ENCODE measurements around the gene NCK1.
"Not testable (repeated sequence)": the region's sequence is repeated elsewhere in the genome, so short reads cannot be mapped to it uniquely, and the experiment has no call there.

The NCK1 gene

GRCh38 chr3:136862617-136863322 is 762 bp downstream of the NCK1 start:
- DNase-seq = peak; percentile 13

GRCh38 chr3:136869282-136869681 is 7.3 kb downstream of the NCK1 start:
- no peak for DNase-seq

- not testable (repeated sequence) for DNase-seq
Measured at GRCh38 chr3:136872258-136872657, 10.2 kb downstream of the NCK1 start.

- not testable (repeated sequence) for DNase-seq
Measured at GRCh38 chr3:136879510-136879909, 17.5 kb downstream of the NCK1 start.

GRCh38 chr3:136882571-136882970 is 20.6 kb downstream of the NCK1 start:
- no peak for DNase-seq

GRCh38 chr3:136883967-136884720 is 22.1 kb downstream of the NCK1 start:
- no peak for DNase-seq

DNA sequence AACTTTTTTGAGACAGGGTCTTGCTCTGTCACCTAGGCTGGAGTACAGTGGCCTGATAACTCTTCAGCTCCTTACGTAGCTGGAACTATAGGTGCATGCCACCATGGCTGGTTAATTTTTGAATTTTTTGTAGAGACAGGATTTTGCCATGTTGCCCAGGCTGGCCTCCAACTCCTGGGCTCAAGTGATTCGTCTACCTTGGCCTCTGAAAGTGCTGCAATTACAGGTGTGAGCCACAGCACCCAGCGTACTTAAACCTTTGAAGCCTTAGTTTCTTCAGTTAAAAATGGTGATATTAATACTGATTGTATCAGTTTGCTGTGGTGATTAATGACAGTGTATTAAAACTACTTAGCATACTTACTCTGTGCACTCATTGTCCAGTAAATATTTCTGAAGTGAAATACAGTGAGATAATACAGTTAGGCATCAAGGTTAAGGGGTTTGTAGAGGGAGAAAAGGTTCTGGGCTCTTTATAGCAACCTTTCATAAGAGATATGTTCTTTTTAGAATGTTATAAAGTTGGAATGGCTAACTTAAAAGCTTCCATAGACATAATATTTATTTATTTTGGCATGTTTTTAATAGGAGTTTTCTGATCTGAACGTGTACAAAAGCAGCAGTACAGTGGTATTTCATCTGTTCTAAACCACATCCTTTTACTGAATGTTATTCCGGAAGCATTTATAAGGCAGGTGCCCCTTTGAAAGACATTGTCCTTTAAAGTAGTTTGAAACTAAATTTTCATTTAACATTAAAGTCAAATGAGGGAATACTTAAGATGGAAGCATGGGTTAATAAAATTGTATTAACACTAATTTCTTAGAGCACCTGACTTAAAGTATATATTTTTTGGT is 23.6 kb downstream of the NCK1 start:
- DNase-seq = no peak

GRCh38 chr3:136889947-136890346 is 27.9 kb downstream of the NCK1 start:
- no peak for DNase-seq

DNA sequence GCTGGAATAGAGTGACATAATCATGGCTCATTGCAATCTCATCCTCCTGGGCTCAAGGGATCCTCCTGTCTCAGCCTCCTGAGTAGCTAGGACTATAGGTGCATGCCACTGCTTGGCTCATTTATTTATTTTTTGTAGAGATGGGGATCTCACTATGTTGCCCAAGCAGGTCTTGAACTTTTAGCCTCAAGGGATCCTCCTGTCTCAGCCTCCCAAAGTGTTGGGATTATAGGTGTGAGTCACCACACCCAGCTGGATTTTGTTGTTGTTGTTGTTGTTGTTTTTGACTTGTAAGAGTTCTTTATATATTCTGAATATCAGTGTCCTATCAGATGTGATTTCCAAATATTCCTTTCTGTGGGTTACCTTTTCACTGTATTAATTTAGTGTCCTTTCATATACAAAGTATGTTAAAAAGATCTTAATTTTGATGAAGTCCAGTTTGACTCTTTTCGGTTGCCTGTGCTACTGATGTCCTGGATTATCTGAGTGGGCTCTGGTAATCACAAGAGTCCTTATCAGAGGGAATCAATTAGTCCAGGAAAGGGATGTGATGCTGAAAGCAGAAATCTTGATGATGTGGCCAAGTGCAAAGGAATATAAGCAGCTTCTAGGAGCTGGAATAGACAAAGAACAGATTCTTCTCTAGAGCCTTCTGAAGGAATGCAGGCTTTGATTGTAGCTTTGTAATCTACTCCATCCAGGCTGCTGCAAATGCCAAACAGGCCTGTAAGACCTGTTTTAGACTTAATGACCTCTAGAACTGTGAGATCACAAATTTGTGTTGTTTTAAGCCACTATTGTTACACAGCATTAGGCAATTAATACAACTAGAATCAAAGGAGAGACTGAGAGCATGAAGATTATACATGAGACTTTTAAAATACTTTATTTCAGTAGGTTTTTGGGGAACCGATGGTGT is 30.2 kb downstream of the NCK1 start:
- no peak for DNase-seq

DNA sequence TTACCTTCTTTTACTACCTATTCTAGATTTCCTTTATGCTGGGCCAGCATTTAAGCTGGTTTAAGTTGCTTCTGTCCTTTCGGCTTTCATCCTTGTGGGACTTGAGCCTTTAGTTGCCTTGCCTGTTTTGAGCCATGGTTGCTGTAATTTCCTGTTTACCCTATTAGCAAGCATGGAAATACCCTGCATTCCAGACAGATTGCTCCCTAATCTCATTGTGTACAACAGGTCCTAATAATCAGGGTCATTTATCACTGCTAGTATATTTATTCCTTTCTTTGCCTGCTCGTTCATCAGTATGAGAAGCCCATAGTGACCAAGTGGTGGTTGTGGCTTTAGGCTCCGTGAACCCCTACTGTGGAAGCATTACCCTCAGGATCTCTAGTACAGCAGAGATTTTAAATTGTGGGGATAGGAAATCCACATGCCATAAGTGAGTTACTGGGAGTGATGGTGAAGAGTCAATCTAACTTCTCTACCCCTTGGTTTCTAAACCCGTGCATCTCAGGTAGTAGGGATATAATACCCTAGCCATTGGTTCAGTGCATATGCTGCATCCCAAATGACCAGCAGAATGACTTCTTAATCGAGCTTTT is 31.9 kb downstream of the NCK1 start:
- no peak for DNase-seq

GRCh38 chr3:136897171-136897570 is 35.2 kb downstream of the NCK1 start:
- not testable (repeated sequence) for DNase-seq

- no peak for DNase-seq
Measured at GRCh38 chr3:136898549-136898948, 36.5 kb downstream of the NCK1 start.

GRCh38 chr3:136898954-136899353 is 36.9 kb downstream of the NCK1 start:
- DNase-seq = no peak

- DNase-seq = no peak
Measured at GRCh38 chr3:136899622-136900158, 37.7 kb downstream of the NCK1 start.

DNA sequence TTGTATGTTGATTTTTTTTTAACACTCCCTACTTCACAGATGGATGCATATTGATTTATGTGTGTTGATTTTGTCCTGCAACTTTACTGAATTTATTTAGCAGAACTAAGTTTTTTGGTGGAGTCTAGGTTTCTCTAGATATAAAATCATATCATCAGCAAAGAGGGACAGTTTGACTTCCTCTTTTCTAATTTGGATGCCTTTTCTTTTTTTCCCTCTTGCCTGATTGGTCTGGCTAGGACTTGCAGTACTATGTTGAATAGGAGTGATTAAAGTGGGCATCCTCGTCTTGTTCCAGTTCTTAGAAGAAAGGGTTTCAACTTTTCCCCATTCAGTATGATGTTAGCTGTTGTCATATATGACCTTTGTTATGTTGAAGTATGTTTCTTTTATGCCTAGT is 38.7 kb downstream of the NCK1 start:
- not testable (repeated sequence) for DNase-seq

GRCh38 chr3:136901391-136901790 is 39.4 kb downstream of the NCK1 start:
- DNase-seq = no peak

DNA sequence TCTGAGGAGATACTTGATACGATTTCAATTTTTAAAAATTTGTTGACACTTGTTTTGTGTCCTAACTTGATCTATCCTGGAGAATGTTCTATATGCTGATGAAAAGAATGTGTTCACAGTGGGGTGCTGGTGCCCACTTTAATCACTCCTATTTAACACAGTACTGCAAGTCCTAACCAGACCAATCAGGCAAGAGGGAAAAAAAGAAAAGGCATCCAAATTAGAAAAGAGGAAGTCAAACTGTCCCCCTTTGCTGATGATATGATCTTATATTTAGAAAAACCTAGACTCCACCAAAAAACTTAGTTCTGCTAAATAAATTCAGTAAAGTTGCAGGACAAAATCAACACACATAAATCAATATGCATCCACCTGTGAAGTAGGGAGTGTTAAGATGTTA is 40.5 kb downstream of the NCK1 start:
- not testable (repeated sequence) for DNase-seq

- no peak for DNase-seq
Measured at GRCh38 chr3:136903899-136904298, 41.9 kb downstream of the NCK1 start.

GRCh38 chr3:136904746-136905145 is 42.7 kb downstream of the NCK1 start:
- DNase-seq = no peak

DNA sequence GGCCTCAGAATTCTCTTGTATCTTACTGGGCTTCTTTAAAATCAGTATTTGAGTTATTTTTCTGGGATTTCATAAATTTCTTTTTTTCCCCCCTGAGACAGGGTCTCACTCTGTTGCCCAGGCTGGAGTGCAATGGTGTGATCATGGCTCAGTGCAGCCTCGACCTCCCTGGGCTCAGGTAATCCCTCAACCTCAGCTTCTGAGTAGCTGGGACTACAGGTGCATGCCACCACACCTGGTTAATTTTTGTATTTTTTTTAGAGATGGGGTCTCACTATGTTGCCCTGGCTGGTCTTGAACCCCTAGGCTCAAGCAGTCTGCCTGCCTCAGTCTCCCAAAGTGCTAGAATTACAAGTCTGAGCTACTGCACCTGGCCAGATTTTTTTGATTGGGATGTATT is 43.5 kb downstream of the NCK1 start:
- no peak for DNase-seq

- DNase-seq = no peak
Measured at GRCh38 chr3:136906725-136907124, 44.7 kb downstream of the NCK1 start.

DNA sequence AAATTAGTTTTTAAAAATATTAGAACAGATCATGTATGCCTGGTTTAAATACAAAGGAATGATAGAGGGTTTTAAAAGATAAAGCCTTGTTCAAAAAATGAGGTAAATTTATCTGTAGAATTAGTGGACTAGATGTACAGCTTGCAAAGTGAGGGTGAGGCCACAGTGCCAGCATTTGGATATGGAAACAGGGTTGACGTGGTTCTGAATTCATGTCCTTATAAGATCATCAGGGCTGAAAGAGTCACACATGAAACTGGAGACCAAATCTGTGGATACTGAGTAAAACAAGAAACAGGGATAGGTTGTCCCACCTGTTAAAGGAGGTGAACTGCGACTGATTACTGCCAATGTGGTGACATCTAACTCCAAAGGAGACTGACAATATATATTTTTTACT is 46.3 kb downstream of the NCK1 start:
- DNase-seq = no peak

All from activated CD4-positive, alpha-beta T cell treated with anti-CD3 and anti-CD28 coated beads for 1 hour (primary cell).